COLO829 (cell line): Measurements from ENCODE around the gene BICC1.
A peak's percentile ranks its signal among the peaks of the same experiment; 100 is the strongest.

Source experiments
- DNase-seq: peaks from one replicate; pipeline ENCODE4 v3.0.0; 2012; ENCODE audit warnings: low spot score

Gene BICC1

GRCh38 chr10:58647376-58648112 is 134.9 kb downstream of the BICC1 start:
- no peak for DNase-seq

- no peak for DNase-seq
Observed at GRCh38 chr10:58648131-58648530, 135.5 kb downstream of the BICC1 start.

GRCh38 chr10:58651040-58651439 is 138.4 kb downstream of the BICC1 start:
- DNase-seq, result peak; percentile 21

GRCh38 chr10:58651742-58652141 is 139.1 kb downstream of the BICC1 start:
- DNase-seq, result no peak

- no peak for DNase-seq
Observed at GRCh38 chr10:58653139-58653538, 140.5 kb downstream of the BICC1 start.

GRCh38 chr10:58660575-58661255 is 148.0 kb downstream of the BICC1 start:
- no peak for DNase-seq

GRCh38 chr10:58661336-58661735 is 148.7 kb downstream of the BICC1 start:
- no peak for DNase-seq

GRCh38 chr10:58661902-58662301 is 149.2 kb downstream of the BICC1 start:
- no peak for DNase-seq

- DNase-seq, result no peak
Observed at GRCh38 chr10:58662314-58662713, 149.6 kb downstream of the BICC1 start.

GRCh38 chr10:58665361-58665760 is 152.7 kb downstream of the BICC1 start:
- no peak for DNase-seq

- no peak for DNase-seq
Observed at GRCh38 chr10:58666024-58666423, 153.4 kb downstream of the BICC1 start.

- no peak for DNase-seq
Observed at GRCh38 chr10:58667658-58668310, 155.1 kb downstream of the BICC1 start.

- no peak for DNase-seq
Observed at GRCh38 chr10:58672845-58673244, 160.2 kb downstream of the BICC1 start.

- no peak for DNase-seq
Observed at GRCh38 chr10:58674251-58674650, 161.6 kb downstream of the BICC1 start.

- no peak for DNase-seq
Observed at GRCh38 chr10:58675321-58675720, 162.6 kb downstream of the BICC1 start.

- DNase-seq, result no peak
Observed at GRCh38 chr10:58691528-58691927, 178.9 kb downstream of the BICC1 start.

GRCh38 chr10:58693919-58694318 is 181.2 kb downstream of the BICC1 start:
- DNase-seq, result no peak

- no peak for DNase-seq
Observed at GRCh38 chr10:58695022-58695421, 182.3 kb downstream of the BICC1 start.

GRCh38 chr10:58696736-58697135 is 184.1 kb downstream of the BICC1 start:
- no peak for DNase-seq

- DNase-seq, result no peak
Observed at GRCh38 chr10:58697691-58698090, 185.0 kb downstream of the BICC1 start.

GRCh38 chr10:58698777-58699356 is 186.2 kb downstream of the BICC1 start:
- no peak for DNase-seq

- DNase-seq, result no peak
Observed at GRCh38 chr10:58700591-58700990, 187.9 kb downstream of the BICC1 start.
